Skeletal muscle tissue (tissue), 4 donors: ENCODE data around the gene ENO1. TPM values are rescaled to one million over a fixed set of nuclear protein-coding genes. Genes with fewer than 3 reads are reported as not detected.
"Not testable (repeated sequence)": the region's sequence is repeated elsewhere in the genome, so short reads cannot be mapped to it uniquely, and the experiment has no call there.

Experiments
- H3K27ac ChIP-seq: one replicate; pipeline ENCODE4 v1.7.0; 2013; ENCODE audit warnings: mild to moderate bottlenecking, low read depth, low read length, inconsistent platforms
- H3K27me3 ChIP-seq, 3 donors: one replicate each; pipeline ENCODE4 v1.7.0; 2013; ENCODE audit warnings: low read length in 3 of 3; ENCODE audit not compliant: control insufficient read depth in 3 of 3, insufficient read depth in 3 of 3
- H3K36me3 ChIP-seq, 3 donors: one replicate each; pipeline ENCODE4 v1.7.0; 2013; ENCODE audit warnings: low read length in 3 of 3; ENCODE audit not compliant: control insufficient read depth in 3 of 3, insufficient read depth in 3 of 3
- H3K4me1 ChIP-seq, 3 donors: one replicate each; pipeline ENCODE4 v1.7.0; 2013; ENCODE audit warnings: low read length in 3 of 3, mild to moderate bottlenecking in 3 of 3; ENCODE audit not compliant: control insufficient read depth in 3 of 3, insufficient read depth in 3 of 3
- H3K4me3 ChIP-seq, 3 donors: one replicate each; pipeline ENCODE4 v1.7.0; 2013; ENCODE audit warnings: low read length in 3 of 3
- H3K9ac ChIP-seq, 3 donors: one replicate each; pipeline ENCODE4 v1.7.0; 2013; ENCODE audit warnings: low read length in 3 of 3, mild to moderate bottlenecking in 3 of 3, moderate library complexity in 2 of 3, low read depth in 1 of 3
- H3K9me3 ChIP-seq, 3 donors: one replicate each; pipeline ENCODE4 v1.7.0; 2013; ENCODE audit warnings: low read length in 3 of 3; ENCODE audit not compliant: control insufficient read depth in 3 of 3
- total RNA-seq: library from RNA; depleted of rRNA; stranded (reverse); fragments of >200 nt; gene quantifications from one replicate; pipeline ENCODE4 v1.2.3, GENCODE V29; 2014
- donor health status: Osteomylitis.

The ENO1 gene
- total RNA-seq, 1 donor from 2014 or later = 320 TPM

DNA sequence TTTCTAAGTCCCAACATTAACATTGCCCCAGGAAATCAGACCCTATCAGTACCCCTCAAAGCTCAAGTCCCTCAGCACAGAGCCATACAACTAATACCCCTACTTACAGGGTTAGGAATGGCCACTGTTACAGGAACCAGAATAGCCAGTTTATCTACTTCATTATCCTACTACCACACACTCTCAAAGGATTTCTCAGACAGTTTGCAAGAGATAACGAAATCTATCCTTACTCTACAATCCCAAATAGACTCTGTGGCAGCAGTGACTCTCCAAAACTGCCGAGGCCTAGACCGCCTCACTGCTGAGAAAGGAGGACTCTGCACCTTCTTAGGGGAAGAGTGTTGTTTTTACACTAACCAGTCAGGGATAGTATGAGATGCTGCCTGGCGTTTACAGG, 19.0 kb upstream of the ENO1 start:
- not testable (repeated sequence) for H3K36me3 ChIP-seq, H3K9me3 ChIP-seq, H3K27me3 ChIP-seq, H3K27ac ChIP-seq, H3K9ac ChIP-seq, H3K4me3 ChIP-seq, H3K4me1 ChIP-seq

DNA sequence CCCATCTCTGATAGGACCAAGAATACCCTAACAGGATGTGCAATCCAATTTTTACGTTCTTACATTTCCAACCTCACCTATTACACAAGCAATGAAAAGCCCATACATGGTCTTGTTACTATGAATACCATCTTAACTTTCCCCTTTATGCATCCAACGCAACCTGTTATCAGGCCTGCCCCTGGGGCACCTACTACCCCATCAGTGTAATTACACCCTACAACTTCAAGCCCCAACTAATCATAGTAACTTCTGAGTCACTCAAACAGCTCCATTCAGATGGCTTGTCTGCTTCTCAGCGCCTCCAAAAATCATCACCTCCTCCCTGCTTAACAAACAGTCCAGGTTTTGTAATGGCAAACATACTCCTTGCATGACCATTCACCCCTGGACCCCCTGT, 18.3 kb upstream of the ENO1 start:
- H3K36me3 ChIP-seq, H3K4me1 ChIP-seq, H3K4me3 ChIP-seq: not testable (repeated sequence)

DNA sequence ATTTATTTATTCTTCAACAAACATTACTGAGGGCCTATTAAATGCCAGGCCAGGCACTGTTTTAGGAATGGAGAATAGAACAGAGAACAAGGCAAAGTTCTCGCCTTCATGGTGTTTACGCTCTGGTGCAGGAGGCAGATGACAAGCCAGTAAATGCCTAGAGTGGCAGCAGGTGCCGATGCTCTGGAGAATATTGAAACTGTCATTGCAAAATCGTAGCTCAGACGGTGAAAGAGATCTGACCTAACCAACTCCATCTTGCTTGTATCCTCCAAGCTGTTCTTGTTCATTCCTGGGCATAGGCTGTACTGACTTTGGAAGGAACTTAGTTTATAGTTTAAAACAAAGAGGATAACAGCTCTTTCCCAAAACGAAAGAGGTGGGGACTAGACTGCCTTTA, 13.5 kb upstream of the ENO1 start:
- Histone ChIP-seq H3K9me3 (no peaks in the 10 kb centered on the region), H3K36me3 (no peaks in the 10 kb centered on the region), H3K4me1 (peaks cover 12 to 21% (median 15%) of the 10 kb centered on the region in 3 donors), H3K9ac (no peak overlapping the region), H3K27me3 (no peaks in the 10 kb centered on the region), H3K4me3 (no peak overlapping the region), H3K27ac (no peak overlapping the region)

More for the DNA sequence above, 18.3 kb upstream of the ENO1 start:
- H3K27ac ChIP-seq, H3K9me3 ChIP-seq, H3K9ac ChIP-seq, H3K27me3 ChIP-seq: not testable (repeated sequence)

DNA sequence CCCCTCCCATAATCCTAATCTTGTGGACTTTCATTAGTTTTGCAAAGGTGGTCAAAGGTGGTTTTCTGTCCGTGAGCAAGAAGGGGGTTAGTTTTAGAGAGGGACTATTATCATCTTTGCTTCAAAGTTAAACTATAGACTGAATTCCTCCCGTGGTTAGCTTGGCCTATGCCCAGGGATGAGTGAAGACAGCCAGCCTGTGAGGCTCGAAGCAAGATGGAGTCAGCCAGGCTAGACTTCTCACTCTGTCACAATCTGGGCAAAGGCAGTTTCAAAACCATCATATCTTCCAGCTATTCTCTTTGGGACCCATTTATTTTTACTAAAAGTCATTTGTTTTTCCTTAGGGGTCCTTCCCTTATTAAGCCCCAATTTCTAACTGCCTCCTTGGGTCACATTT, 12.9 kb upstream of the ENO1 start:
- no peaks in the 10 kb centered on the region for H3K9me3 ChIP-seq
- H3K27ac ChIP-seq = no peak overlapping the region
- H3K9ac ChIP-seq = no peak overlapping the region
- H3K4me3 ChIP-seq = no peak overlapping the region
- H3K27me3 ChIP-seq = no peaks in the 10 kb centered on the region
- H3K4me1 ChIP-seq = peaks cover 12 to 21% (median 15%) of the 10 kb centered on the region in 3 donors
- no peaks in the 10 kb centered on the region for H3K36me3 ChIP-seq

DNA sequence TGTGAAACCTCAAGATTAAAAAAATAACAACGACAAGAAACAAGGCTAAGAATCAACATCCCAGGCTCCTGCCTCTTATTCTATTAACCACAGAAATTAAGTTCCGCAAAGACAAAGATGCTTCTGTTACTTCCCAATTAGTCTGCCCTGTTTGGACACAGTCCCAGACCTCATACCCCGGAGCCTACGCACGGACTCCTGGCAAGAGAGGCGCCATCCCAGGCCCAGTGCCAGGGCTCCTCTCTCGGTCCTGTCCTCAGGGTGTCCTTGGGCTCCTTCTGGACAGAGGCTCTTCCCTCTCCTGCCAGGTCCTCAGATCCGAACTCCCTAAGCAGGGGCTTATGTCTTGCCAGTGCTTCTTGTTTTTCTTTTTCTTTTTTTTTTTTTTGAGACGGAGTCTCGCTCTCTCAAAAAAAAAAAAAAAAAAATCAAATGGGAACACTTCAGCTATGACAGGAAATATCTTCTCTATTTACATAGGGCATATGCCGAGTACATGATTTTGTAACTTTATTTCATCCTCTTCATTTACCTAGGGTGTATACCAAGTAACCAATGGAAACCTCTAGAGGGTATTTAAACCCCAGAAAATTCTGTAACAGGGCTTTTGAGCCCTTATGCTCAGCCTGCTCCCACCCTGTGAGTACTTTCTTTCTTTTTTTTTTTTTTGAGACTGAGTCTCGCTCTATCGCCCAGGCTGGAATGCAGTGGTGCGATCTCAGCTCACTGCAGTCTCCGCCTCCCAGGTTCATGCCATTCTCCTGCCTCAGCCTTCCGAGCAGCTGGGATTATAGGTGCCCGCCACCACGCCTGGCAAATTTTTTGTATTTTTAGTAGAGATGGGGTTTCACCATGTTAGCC, 11.7 kb upstream of the ENO1 start:
- no peaks in the 10 kb centered on the region for H3K36me3 ChIP-seq
- no peaks in the 10 kb centered on the region for H3K9me3 ChIP-seq
- H3K4me1 ChIP-seq = peaks cover 12 to 21% (median 15%) of the 10 kb centered on the region in 3 donors
- H3K27me3 ChIP-seq = no peaks in the 10 kb centered on the region
- peak overlapping the region; percentile 1 for H3K27ac ChIP-seq
- H3K9ac ChIP-seq = peak overlapping the region in 2 of 3 donors; percentile 18 to 40
- peak overlapping the region; percentile 33 to 47 (median 35) for H3K4me3 ChIP-seq

DNA sequence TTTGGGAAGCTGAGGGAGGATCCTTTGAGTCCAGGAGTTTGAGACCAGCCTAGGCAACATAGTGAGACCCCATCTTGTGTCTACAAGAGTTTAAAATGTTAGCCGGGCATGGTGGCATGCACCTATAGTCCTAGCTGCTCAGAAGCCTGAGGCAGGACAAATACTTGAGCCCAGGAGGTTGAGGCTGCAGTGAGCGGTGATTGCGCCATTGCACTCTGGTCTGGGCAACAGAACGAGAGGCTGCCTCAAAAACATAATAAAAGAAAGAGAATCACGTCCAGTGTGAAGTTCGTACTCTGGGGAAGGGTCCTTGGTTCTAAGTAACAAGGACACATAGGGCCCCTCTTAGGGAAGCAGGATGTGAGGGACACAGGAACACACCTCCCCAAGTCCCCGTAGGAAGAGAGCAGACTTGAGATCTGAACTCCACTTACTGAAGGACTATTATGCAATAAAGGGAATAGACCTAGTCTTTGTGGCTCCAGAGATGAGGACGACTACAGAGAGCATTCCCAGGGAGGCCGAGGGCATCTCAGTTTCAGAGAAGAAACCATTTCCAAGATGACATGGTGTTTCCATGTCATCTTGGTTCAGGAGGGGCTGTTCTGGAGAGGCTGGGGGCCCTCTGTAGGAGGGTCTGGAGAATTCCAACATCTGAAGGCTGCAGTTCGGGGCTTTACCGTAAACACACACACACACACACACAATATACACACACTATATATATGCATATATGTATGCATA, 10.8 kb upstream of the ENO1 start:
- Histone ChIP-seq H3K4me3 (no peak overlapping the region), H3K9ac (no peak overlapping the region), H3K36me3 (no peaks in the 10 kb centered on the region), H3K9me3 (no peaks in the 10 kb centered on the region), H3K4me1 (peaks cover 12 to 21% (median 15%) of the 10 kb centered on the region in 3 donors), H3K27ac (no peak overlapping the region), H3K27me3 (no peaks in the 10 kb centered on the region)

DNA sequence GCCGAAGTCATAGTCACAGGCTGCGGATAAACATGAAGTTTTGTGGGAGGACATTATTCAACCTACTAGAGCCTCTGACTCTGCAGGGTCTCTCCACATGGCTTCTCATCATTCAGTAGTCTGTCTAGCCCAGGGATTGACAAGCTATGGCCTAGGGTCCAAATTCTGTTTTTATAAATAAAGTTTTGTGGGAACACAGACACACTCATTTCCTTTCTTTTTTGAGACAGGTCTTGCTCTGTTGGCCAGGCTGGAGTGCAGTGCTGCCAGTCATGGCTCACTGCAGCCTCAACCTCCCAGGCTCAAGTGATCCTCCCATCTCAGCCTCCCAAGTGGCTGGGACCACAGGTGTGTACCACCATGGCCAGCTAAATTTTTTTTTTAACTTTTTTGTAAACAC, 8.1 kb upstream of the ENO1 start:
- Histone ChIP-seq H3K4me3 (no peak overlapping the region), H3K9ac (no peak overlapping the region), H3K9me3 (no peaks in the 10 kb centered on the region), H3K27ac (no peak overlapping the region), H3K36me3 (no peaks in the 10 kb centered on the region), H3K4me1 (peaks cover 10 to 14% (median 12%) of the 10 kb centered on the region in 3 donors), H3K27me3 (no peaks in the 10 kb centered on the region)

DNA sequence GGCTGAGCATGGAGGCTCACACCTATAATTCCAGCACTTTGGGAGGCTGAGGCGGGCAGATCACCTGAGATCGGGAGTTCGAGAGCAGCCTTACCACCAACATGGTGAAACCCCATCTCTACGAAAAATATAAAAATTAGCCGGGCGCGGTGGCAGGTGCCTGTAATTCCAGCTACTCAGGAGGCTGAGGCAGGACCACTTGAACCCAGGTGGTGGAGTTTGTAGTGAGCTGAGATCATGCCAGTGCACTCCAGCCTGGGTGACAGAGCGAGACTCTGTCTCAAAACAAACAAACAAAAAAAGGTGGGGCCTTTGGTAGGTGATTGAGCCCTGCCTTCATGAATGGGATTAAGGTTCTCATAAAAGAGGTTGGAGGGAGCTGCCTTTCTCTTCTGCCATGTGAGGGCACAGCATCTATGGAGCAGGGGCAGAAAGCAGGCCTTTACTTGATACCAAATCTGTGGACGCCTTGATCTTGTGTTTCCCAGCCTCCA, 7.6 kb upstream of the ENO1 start:
- H3K4me1 ChIP-seq = peaks cover 10 to 14% (median 12%) of the 10 kb centered on the region in 3 donors
- H3K27ac ChIP-seq, H3K4me3 ChIP-seq, H3K9ac ChIP-seq, H3K9me3 ChIP-seq, H3K36me3 ChIP-seq, H3K27me3 ChIP-seq: not testable (repeated sequence)

DNA sequence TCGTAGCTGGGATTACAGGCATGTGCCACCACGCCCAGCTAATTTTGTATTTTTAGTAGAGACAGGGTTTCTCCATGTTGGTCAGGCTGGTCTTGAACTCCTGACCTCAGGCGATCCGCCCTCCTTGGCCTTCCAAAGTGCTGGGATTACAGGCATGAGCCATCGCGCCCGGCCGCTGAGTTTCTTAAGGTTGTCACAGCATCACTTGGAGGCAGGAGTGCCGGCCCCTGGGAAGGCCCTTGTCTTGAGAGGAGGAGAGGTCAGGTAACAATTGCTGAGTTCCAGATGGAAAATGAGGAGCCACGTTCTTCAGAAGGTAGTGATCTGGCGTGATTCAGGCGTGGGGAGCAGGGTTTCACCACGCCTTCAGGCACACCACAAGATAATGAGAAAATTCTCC, 5.6 kb upstream of the ENO1 start:
- H3K27me3 ChIP-seq, H3K9me3 ChIP-seq, H3K9ac ChIP-seq, H3K27ac ChIP-seq, H3K4me3 ChIP-seq, H3K36me3 ChIP-seq: not testable (repeated sequence)
- peaks cover 6 to 15% (median 9%) of the 10 kb centered on the region in 3 donors for H3K4me1 ChIP-seq

DNA sequence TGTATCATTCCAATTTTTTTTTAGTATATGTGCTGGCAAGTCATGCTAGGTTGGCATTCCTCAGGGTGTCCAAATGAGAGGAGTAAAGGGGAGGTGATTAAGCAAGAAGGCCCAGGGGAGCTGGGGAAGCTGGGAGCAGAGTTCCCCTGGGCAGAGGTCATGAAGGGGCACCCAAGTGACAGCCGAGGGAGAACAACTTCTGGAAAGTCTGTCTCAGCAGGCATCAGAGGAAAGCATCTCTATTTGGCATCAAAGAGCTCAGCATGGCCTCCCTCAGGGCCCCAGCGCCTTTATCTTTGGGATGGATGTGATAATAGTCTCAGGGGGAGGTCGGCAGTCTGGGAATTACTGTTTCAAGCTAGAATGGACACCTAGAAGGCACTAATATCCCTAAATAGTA, 5.0 kb upstream of the ENO1 start:
- Histone ChIP-seq H3K9ac (no peak overlapping the region), H3K27me3 (no peaks in the 10 kb centered on the region), H3K36me3 (no peaks in the 10 kb centered on the region), H3K27ac (no peak overlapping the region), H3K9me3 (no peaks in the 10 kb centered on the region), H3K4me3 (no peak overlapping the region), H3K4me1 (peaks cover 7 to 14% (median 11%) of the 10 kb centered on the region in 3 donors)
